OCI-M2 (cell line): ENCODE results near the gene SERPINA1.
"Not testable (repeated sequence)": the region's sequence is repeated elsewhere in the genome, so short reads cannot be mapped to it uniquely, and the experiment has no call there.

Experiments used
- DNase-seq: peaks from one replicate; lab custom pipeline; 2025; ENCODE audit not compliant: unreplicated experiment; lab: John Stamatoyannopoulos, UW

Gene SERPINA1

DNA sequence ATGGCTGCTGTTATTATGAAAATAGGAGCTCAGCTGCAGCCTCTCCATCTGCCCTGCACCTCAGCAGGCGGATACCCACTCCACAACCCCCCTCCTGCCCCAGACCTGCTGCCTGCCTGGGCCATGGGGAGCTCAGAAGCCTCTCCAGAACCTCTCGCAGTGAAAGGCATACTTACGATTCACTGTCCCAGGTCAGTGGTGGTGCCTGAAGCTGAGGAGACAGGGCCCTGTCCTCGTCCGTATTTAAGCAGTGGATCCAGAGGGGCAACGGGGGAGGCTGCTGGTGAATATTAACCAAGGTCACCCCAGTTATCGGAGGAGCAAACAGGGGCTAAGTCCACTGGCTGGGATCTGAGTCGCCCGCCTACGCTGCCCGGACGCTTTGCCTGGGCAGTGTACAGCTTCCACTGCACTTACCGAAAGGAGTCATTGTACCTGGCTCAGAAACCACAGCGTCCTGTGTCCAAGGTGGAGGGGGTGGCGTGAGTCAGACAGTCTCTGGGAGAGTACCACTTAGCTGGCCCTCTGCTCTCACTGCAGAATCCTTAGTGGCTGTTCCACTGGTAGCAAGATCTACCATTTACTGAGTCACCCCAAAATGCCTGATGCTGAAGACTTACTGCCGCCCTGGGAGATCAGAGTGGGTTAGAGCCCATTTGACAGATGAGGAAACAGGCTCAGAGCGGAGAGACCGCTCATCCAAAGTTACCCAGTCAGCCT lies at the start of gene SERPINA1:
SERPINA1 (minus strand) TSS at position 219 of the 720 bp plus-strand sequence. CDS start 5,365 bp downstream, outside the sequence.
- DNase-seq, result no peak

DNA sequence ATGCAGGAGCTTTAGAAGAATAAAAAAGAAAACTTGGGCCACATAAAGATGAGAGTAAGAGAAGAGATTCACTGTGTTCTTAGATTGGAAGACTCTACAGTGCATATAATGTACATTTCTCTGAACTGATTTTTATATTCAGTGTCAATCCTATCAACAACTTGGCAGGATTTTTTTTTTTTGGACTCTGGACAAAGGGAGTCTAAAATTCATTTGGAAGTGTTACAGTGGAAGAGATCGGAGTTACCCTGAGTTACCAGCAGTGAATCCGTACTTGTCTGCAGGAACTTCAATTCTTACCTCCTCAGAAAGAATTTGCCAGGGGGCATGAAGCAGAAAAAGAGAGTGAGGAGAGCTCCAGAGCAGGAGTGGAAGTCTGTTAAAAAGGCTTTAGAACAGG lies 40.2 kb upstream of the SERPINA1 start:
- DNase-seq, result no peak

DNA sequence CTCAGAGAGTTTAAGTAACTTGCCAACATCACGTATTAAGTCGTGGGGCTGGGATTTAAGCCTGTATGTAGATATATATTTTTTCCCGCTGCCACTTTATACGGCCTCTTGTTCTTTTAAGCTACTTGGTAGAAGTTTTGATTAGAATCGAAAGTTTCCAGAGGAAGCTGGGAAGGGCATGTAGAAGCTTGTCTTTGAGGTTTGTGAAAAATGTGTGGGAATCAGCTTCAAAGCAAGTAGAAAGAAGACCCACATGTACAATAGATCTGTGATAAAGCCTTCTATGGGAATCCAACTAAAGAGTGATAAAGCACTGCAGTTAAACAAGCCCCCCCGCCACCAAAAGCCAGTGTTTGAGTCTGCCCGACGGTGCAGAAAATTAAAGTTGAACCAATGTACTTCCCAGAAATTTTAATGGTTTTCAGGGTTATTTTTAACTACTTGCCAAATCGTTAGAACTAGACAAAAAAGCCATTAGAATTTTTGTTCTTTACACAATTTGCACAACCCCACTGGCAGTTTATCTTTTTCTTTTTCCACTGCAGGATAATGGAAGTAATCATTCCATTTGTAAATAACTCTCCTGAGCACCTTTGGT lies 38.7 kb upstream of the SERPINA1 start:
- no peak for DNase-seq

DNA sequence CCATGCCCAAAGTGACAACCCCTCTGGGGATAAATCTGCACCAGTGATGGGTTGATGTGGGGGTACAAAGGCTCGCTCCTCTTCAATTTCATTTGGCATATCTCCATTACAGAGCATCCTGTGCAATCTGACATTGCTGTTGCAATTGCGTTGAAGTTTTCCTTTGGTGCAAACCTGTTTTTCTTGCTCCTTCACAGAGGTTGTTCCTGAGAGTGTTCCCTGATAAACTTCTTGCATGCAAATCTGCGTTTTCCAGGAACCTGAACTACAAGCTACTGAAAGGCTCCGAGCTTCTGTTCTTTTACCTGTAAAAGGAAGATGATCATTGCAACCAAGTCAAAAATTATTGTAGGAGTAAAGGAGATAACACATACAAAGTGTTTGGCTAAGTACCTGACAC lies 38.1 kb upstream of the SERPINA1 start:
- DNase-seq, result no peak

DNA sequence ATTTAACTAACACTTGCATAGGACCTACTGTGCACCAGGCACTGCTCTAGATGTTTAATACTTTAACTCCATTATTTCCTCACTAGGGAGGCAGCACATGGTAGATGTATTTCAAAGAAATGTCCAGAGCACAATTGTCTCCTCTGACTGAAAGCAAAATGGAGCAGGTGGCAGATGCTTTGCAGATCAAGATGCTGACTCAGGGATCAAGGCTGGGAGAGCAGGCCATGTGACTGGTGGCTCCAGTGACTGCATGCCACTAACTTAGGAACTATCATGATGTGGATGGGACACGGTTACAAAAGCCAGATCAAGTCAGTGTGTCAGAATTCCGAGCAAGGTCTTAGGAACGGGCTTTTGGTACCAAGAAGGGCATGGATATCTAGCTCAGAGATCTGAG lies 36.0 kb upstream of the SERPINA1 start:
- no peak for DNase-seq

DNA sequence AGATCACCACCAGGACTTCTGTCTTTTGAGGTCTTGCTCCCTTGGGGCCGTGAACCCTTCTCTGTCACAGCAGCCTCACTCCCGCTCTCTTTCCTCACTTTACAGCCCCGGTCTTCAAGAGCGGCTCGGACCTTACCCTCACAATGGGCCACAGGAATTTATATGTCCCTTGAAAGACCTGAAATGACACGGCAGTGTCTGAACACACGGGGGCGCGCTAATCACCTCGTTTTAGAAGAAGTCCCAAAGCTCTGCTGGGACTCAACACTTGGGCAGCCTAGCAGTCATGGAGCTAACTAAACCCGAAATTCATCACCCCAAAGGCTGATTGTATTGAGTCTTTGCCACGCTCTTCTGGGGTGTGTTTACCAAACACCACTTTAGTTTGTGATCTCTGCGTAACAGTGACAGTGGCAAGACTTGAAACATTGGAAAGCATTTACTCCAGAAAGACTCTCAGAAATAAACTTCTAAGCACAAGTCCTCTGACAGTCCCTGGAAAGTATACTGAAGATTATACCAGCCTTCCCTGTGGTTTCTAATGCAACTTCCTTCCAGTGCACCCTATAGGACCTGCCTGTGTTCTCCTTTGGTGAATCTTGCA lies 35.2 kb upstream of the SERPINA1 start:
- DNase-seq, result no peak

DNA sequence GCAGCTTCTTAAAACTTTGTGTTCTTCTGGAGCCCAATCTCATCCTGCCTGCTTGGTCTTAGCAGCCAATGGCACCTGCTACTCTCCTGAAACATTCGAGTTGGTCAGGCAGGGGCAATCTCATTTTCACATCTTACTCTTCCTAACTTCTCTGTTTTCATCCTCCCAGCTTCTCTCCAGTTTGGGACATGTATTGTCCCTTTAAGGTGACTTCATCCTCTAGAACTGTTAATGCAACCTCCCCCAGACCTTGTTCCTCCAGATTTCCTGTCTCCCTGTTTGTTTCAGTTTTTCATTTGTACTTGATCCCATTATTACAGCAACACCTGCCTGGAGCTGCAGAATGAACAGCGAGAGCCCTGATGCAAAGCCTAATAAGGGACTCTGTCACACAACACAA lies 32.9 kb upstream of the SERPINA1 start:
- DNase-seq, result no peak

DNA sequence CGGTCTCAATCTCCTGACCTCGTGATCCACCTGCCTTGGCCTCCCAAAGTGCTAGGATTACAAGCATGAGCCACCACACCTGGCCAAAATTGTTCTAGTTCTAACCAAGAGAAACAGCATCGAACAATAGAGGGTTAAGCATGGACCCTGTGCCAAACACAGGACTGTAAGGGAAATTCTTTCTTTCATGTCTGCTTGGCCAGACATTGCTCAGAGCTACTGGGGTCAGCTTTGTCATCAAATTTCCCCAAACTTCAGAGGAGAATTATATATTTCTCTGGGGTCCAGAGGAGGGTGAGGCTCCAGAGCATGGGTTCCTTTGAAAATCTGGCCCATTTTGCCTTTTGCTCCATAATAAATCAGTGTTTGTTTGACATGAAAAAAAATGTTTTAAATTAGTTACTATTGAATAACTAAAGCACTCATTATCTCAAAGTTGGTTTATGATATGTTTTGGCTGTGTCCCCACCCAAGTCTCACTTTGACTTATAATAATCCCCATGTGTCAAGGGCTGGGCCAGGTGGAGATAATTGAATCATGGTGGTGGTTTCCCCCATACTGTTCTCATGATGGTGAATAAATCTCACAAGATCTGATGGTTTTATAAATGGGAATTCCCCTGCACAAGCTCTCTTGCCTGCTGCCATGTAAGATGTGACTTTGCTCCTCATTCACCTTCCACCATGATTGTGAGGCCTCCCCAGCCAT lies 29.2 kb upstream of the SERPINA1 start:
- not testable (repeated sequence) for DNase-seq

DNA sequence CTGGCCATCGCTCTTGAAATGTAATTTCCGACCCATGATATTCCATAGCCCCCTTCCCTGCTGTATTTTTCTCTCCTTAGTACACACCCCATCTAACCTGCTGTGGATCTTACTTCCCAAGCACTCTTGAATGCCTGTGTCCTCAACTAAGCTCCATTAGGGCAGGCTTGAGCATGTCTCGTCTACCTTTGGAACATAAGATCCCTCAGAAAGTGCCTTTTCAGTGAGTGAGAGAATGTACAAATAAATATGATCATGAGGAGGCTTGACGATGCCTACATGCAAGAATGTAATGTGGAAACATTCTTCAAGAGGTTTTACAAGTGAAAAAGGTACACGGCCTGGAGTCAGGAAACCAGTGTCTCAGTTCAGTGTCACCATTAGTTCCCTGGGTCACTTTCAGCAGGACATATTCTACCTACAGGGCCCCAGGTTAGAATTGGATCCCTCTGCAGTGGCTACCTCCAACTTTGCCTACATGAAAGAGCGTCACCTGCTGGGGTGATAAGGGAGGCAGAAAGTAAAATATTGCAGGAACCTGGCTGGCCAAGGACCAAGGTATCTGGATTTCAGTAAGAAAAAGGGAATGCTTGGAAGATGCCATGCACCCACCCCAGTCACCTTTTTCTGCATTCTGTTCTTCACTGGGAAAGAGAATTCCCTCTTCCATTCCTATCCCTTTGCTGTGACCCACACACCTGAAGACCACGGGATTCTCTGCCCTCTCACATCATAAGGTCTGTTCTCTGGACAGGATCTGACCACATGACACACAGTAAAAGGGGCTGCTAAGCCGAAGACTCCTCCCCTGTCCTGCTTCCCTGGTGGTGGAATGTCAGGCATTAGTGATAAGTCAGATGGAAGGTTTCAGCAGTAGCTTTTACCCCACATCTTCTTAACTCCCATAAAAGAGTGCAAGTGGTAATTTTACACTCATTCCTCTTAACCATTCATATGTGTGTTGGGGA lies 24.6 kb upstream of the SERPINA1 start:
- DNase-seq, result no peak

DNA sequence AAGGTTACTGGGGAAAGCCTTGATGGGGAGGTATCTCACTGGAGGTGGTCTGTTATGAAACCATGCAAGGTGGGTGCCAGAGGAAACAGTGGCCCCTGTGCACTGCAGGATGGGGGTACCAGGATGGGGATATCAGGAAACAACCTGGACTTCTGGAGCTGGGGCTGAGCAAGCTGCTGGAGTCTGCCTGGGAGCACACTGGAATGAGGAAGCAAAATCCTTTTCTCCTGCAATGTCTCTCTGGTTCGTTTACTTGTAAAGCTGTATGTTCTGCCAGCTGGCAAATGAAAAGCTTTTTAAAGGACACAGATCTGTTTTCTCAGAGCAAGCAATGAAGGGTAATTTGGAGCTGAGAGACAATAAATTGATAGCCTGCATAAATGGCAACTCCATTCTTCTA lies 23.2 kb upstream of the SERPINA1 start:
- no peak for DNase-seq

DNA sequence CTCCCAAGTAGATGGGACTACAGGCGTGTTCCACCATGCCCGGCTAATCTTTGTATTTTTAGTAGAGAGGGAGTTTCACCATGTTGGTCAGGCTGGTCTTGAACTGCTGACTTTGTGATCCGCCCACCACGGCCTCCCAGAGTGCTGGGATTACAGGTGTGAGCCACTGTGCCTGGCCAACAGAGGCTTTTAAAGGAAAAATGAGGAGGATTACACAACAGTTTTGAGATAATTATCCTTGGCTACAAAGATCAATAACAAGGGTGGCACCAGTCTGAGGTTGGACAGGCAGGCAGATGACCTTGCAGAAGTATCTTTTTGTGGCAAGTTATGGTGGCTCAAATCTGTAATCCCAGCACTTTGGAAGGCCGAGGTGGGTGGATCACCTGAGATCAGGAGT lies 21.0 kb upstream of the SERPINA1 start:
- not testable (repeated sequence) for DNase-seq

DNA sequence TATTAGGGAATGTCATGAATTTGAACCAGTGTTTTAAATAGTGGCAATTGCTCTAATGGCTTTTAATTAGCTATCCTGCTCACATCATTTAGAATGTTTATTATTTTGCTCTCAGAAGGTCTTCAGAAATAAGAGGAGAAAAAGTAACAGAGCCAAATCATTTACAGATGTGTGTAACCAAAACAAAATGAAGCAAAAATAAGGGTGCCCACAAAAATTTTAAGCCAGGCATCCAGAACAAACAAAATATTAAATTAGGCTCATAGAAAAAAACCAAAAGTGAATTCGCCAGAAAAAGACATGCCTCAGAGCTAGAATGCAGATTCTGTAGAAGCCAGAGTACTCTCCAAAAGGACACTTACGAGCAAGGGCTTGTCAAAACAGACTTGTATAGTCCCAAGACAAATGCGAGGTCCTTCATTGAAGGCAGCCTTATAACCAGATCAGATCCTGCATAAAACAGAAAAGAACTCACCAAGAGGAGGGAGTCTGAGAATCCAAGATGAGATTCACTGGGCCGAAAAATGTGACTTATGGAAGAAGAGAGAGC lies 20.2 kb upstream of the SERPINA1 start:
- DNase-seq, result no peak

DNA sequence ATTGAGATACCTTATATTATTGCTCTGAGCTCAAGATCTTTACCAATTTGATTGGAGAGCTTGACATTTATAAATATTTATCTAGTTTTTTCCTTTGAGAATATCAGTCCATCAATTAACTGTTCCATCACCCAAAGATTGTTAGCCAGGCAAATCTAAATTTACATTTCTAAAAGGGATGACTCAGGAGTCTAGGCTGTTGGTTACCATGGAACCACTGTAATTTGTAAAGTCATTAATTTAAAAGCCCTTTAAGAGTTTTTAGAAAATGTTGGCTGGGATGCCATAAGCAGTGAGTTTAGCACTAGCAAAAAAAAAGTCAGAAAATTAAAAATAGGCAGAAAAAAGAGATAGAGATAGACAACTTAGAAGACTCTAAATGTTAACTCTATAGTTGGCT lies 19.5 kb upstream of the SERPINA1 start:
- DNase-seq, result no peak

DNA sequence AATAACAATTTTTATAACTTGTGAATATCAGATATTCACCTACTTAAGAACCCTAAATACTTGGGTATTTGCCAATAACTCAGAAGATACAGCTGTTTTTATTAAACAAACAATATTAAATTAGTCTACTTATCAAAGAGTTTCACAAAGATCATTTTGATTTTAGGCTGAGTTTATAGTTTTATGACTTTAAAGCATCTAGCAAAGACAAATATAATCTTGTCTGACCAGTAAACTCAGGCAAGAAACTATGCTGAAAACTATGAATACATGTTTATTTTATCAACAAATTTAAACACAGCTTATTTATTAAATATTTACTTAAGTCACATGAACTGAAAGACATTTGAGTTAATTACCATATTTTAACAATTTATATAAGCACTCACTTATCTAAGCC lies 18.5 kb upstream of the SERPINA1 start:
- DNase-seq, result no peak

DNA sequence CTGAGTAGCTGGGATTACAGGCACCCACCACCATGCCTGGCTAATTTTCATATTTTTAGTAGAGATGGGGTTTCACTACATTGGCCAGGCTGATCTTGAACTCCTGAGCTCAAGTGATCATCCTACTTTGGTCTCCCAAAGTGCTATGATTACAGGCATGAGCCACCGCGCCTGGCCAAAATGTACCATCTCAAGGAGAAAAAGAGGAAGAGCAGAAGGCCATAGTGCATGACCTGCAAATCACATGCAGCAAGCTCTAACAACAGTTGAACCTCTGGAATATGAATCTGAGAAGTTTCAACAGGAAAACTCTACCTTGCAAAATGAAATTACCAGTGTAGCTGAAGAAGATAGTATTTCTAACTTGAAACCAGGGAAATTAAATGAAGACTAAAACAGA lies 17.1 kb upstream of the SERPINA1 start:
- no peak for DNase-seq

DNA sequence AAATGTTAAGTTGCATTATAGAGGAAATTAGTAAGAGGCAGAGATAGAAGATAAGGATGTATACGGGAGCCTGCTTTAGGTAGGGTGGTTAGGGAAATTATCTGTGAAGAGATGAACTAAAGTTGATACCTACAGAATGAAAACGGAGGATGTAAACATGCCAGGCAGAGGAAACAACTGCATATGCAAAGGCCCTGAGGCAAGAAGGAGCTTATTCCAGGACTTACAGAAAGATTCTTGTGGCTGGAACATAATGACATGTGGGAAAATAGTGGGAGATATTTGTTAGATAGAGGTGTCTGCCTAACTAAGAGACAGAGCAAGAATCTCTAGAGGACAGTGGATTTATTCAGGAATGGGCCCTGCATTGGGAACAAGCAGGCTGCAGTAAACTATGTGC lies 16.2 kb upstream of the SERPINA1 start:
- no peak for DNase-seq

DNA sequence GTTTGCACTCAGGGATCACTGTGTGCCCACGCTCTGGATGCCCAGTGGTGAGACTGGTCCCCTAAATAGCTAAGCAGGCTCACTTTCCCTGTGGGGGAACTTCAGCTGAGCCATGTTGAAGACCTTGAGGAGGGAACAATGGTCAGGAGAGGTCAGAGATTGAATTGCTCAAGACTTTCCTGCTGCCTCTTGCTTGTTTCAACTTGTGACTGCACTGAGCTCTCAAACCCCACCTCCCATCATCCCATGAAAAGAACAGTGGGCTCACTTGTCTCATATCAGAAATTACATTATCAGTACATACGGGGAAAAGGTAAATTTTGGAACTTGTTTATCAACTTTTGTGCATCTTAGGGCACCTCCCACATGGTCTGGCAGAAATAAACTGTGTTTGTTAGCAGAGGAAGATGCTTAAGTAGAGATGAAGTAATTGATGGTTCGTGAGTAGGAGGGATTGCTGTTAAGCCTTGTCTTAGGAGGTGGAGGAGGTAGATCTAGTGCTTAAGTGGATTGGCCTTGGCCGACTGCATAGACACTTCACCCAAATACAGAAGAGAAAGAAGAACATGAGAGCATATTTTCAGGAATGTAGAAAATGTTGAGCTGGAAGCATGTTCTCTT lies 15.0 kb upstream of the SERPINA1 start:
- DNase-seq, result no peak

DNA sequence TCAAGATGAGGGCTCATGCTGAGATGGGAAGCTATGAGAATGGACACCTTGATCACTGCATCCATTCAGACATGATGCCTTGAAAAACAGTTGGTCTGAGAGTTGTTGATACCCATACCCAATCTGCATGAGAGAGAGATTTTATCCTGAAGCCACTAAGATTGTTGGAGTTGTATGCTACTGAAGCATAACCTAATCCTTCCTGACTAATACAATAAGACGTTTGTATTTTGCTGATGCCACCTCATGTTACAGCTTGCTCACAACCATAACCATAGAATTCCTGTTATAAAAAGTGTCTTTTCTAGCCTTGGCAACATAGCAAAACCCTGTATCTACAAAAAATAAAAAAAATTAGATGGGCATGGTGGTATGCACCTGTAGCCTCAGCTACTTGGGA lies 12.7 kb upstream of the SERPINA1 start:
- no peak for DNase-seq

DNA sequence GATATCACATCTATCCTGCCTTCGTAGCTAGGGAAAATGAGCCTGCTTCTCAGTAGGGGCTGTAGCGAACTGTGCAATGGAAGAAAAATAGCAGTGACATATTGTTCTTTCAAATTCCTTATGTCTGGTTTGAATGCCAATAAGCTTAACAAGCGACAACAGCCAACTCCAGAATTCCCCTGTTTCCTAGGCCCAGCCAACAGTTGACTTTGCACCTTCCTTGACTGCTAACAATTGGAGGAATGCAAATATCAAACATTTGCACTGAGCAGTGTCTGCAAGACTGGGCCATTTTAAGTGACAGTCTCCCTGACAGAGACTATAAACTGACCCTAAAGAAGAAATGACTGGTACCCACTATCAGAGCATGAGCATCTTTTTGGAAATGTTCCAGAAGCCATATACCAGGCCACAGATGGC lies 12.0 kb upstream of the SERPINA1 start:
- no peak for DNase-seq

DNA sequence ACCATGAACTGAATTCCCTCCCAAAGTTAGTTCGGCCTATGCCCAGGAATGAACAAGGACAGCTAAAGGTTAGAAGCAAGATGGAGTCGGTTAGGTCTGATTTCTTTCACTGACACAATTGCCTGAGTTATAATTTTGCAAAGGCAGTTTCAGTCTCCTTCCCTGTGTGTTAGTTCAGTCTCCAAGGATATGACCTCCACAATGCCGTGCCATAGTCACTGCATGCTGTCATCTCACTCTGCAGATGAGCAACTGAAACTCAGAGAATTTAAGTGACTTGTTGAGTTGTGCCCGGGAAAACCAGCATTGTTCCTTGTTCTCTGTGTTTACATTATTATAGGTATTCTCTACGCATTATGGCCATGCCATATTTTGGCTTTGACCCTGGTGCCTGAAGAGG lies 10.1 kb upstream of the SERPINA1 start:
- DNase-seq, result no peak
